ENCODE results near the gene RAB33B.

RAB33B gene

GRCh38 chr4:139509727-139510410, 55.9 kb downstream of the RAB33B start:
- H3K79me2 ChIP-seq (ENCODE audit: low read length) = no peaks in the 10 kb centered on the region
- H3K27ac ChIP-seq (ENCODE audit: low read length) = no peak overlapping the region
- H3F3A ChIP-seq (ENCODE audit: insufficient read depth, low read length) = no peaks in the 10 kb centered on the region
- H3K9ac ChIP-seq (ENCODE audit: low read length) = no peak overlapping the region
- no peaks in the 10 kb centered on the region for H3K9me2 ChIP-seq (replicated peaks; ENCODE audit: insufficient read depth, low read length)
- H2AFZ ChIP-seq (ENCODE audit: low read length) = no peak overlapping the region
- H3K27me3 ChIP-seq (replicated peaks; ENCODE audit: insufficient read depth, low read length) = no peaks in the 10 kb centered on the region
- DNase-seq = no peak
- H3K9me3 ChIP-seq (replicated peaks; ENCODE audit: insufficient read depth, low read length) = no peaks in the 10 kb centered on the region
- no peaks in the 10 kb centered on the region for H3K4me1 ChIP-seq (ENCODE audit: low read length)
- H4K20me1 ChIP-seq (ENCODE audit: insufficient read depth, low read length) = no peaks in the 10 kb centered on the region
- no peak overlapping the region for H3K4me3 ChIP-seq (ENCODE audit: low read length)
- no peaks in the 10 kb centered on the region; the same call in 1 of the 2 replicates for H3K36me3 ChIP-seq (replicated peaks; ENCODE audit: insufficient read depth, low read length)
- H3K4me2 ChIP-seq (ENCODE audit: low read depth, low read length) = no peak overlapping the region
- TF ChIP-seq CTCF (IDR thresholded peaks at IDR 0.05; ENCODE audit: low read length) = 0 out of 2 replicates have a peak, but pooled peaks have one; percentile 4
- no peak for TF ChIP-seq EZH2phosphoT487 (IDR thresholded peaks at IDR 0.05; ENCODE audit: low read length)

- no peak for DNase-seq
- H3K27ac ChIP-seq (ENCODE audit: low read length) = no peak overlapping the region
These were observed 57.4 kb downstream of the RAB33B start for GRCh38 chr4:139511320-139511719.

GRCh38 chr4:139514382-139515059, 60.6 kb downstream of the RAB33B start:
- no peak for DNase-seq
- H3K27me3 ChIP-seq (replicated peaks; ENCODE audit: insufficient read depth, low read length) = no peaks in the 10 kb centered on the region
- TF ChIP-seq CTCF (IDR thresholded peaks at IDR 0.05; ENCODE audit: low read length) (no peak), EZH2 (optimal IDR thresholded peaks at IDR 0.05; ENCODE audit: low read depth, low read length) (no peak), EZH2phosphoT487 (IDR thresholded peaks at IDR 0.05; ENCODE audit: low read length) (no peak)
- H3K9me3 ChIP-seq (replicated peaks; ENCODE audit: insufficient read depth, low read length) = no peaks in the 10 kb centered on the region
- H2AFZ ChIP-seq (ENCODE audit: low read length) = no peak overlapping the region
- H3K9ac ChIP-seq (ENCODE audit: low read length) = no peak overlapping the region
- H3K79me2 ChIP-seq (ENCODE audit: low read length) = no peaks in the 10 kb centered on the region
- H3K4me3 ChIP-seq (ENCODE audit: low read length) = no peak overlapping the region
- no peaks in the 10 kb centered on the region for H3F3A ChIP-seq (ENCODE audit: insufficient read depth, low read length)
- no peaks in the 10 kb centered on the region for H3K4me1 ChIP-seq (ENCODE audit: low read length)
- H3K4me2 ChIP-seq (ENCODE audit: low read depth, low read length) = no peak overlapping the region
- H4K20me1 ChIP-seq (ENCODE audit: insufficient read depth, low read length) = no peaks in the 10 kb centered on the region
- peaks cover 11% of the 10 kb centered on the region for H3K36me3 ChIP-seq (replicated peaks; ENCODE audit: insufficient read depth, low read length)
- no peaks in the 10 kb centered on the region for H3K9me2 ChIP-seq (replicated peaks; ENCODE audit: insufficient read depth, low read length)
- H3K27ac ChIP-seq (ENCODE audit: low read length) = no peak overlapping the region

More at GRCh38 chr4:139511320-139511719, 57.4 kb downstream of the RAB33B start:
- no peaks in the 10 kb centered on the region; the same call in 1 of the 2 replicates for H3K36me3 ChIP-seq (replicated peaks; ENCODE audit: insufficient read depth, low read length)
- H3K4me2 ChIP-seq (ENCODE audit: low read depth, low read length) = no peak overlapping the region
- no peaks in the 10 kb centered on the region for H4K20me1 ChIP-seq (ENCODE audit: insufficient read depth, low read length)
- H3K9me2 ChIP-seq (replicated peaks; ENCODE audit: insufficient read depth, low read length) = no peaks in the 10 kb centered on the region
- H2AFZ ChIP-seq (ENCODE audit: low read length) = no peak overlapping the region
- H3F3A ChIP-seq (ENCODE audit: insufficient read depth, low read length) = no peaks in the 10 kb centered on the region
- no peaks in the 10 kb centered on the region for H3K27me3 ChIP-seq (replicated peaks; ENCODE audit: insufficient read depth, low read length)
- H3K9me3 ChIP-seq (replicated peaks; ENCODE audit: insufficient read depth, low read length) = no peaks in the 10 kb centered on the region
- no peaks in the 10 kb centered on the region for H3K4me1 ChIP-seq (ENCODE audit: low read length)
- H3K79me2 ChIP-seq (ENCODE audit: low read length) = no peaks in the 10 kb centered on the region
- no peak overlapping the region for H3K9ac ChIP-seq (ENCODE audit: low read length)
- H3K4me3 ChIP-seq (ENCODE audit: low read length) = no peak overlapping the region
- TF ChIP-seq CTCF (IDR thresholded peaks at IDR 0.05; ENCODE audit: low read length) (no peak), EZH2phosphoT487 (IDR thresholded peaks at IDR 0.05; ENCODE audit: low read length) (no peak), EZH2 (optimal IDR thresholded peaks at IDR 0.05; ENCODE audit: low read depth, low read length) (no peak)

Data from MM.1S (cell line).